PC-9 (cell line): Measurements from ENCODE around the gene AGAP2. TPM values are rescaled to one million over a fixed set of nuclear protein-coding genes. Genes with fewer than 3 reads are reported as not detected.
A peak's percentile ranks its signal among the peaks of the same experiment; 100 is the strongest.

Experiments used
- BruUV-seq: library from RNA; stranded (reverse); fragments of 400-500 nt; replicated peaks from 2 replicates; lab custom pipeline; 2021; lab: Mats Ljungman, UMichigan
- CTCF ChIA-PET: fragments of 300-600 bp; sonication (Branson Sonifier 250); formaldehyde crosslinking; loops from one replicate; lab custom pipeline; 2022; ENCODE audit warnings: antibody characterized with exemption; lab: Charles Lee
- POLR2A ChIA-PET: fragments of 300-600 bp; sonication (Branson Sonifier 250); formaldehyde crosslinking; loops from one replicate; lab custom pipeline; 2022; ENCODE audit warnings: antibody characterized with exemption; ENCODE audit not compliant: unreplicated experiment; lab: Charles Lee
- DNase-seq, 2 experiments: peaks; one replicate each; pipeline versions ENCODE4 v3.0.0 to v3.0.0-alpha.2; 2015 to 2022; ENCODE audit warnings: mixed read lengths in 1 of 2
- H2AFZ ChIP-seq: fragments of 200-600 bp; sonication (generic); 2 replicates; pipeline ENCODE4 v1.8.1; 2017; ENCODE audit warnings: antibody characterized with exemption
- H3F3A ChIP-seq: fragments of 200-600 bp; sonication (generic); 2 replicates; pipeline ENCODE4 v1.8.1; 2017; ENCODE audit warnings: antibody characterized with exemption, mild to moderate bottlenecking, low read depth; ENCODE audit not compliant: insufficient read depth
- H3K27ac ChIP-seq: fragments of 200-600 bp; sonication (generic); 2 replicates; pipeline ENCODE4 v1.6.1; 2016; ENCODE audit warnings: mixed run types
- H3K27me3 ChIP-seq: fragments of 200-600 bp; sonication (generic); 2 replicates; pipeline ENCODE4 v1.6.1; 2016; ENCODE audit warnings: low read depth, mixed run types; ENCODE audit not compliant: insufficient read depth
- H3K36me3 ChIP-seq: fragments of 200-600 bp; sonication (generic); 2 replicates; pipeline ENCODE4 v1.6.1; 2016; ENCODE audit warnings: low read depth, mixed run types
- H3K4me1 ChIP-seq: fragments of 200-600 bp; sonication (generic); replicated peaks from 2 replicates; pipeline ENCODE4 v1.6.1; 2016; ENCODE audit warnings: mixed run types; ENCODE audit not compliant: insufficient read depth
- H3K4me2 ChIP-seq: fragments of 200-600 bp; sonication (generic); 2 replicates; pipeline ENCODE4 v1.6.1; 2017; ENCODE audit warnings: mixed run types
- H3K4me3 ChIP-seq: fragments of 200-600 bp; sonication (generic); 2 replicates; pipeline ENCODE4 v1.6.1; 2016; ENCODE audit warnings: mixed run types
- H3K79me2 ChIP-seq: fragments of 200-600 bp; sonication (generic); 2 replicates; pipeline ENCODE4 v1.6.1; 2017; ENCODE audit warnings: low read depth, mixed run types
- H3K9me2 ChIP-seq: fragments of 200-600 bp; sonication (generic); 2 replicates; pipeline ENCODE4 v1.8.1; 2017; ENCODE audit warnings: mild to moderate bottlenecking; ENCODE audit not compliant: insufficient read depth
- H3K9me3 ChIP-seq: fragments of 200-600 bp; sonication (generic); 2 replicates; pipeline ENCODE4 v1.8.1; 2016; ENCODE audit warnings: low read depth; ENCODE audit not compliant: insufficient read depth
- H4K20me1 ChIP-seq: fragments of 200-600 bp; sonication (generic); 2 replicates; pipeline ENCODE4 v1.8.1; 2017; ENCODE audit not compliant: insufficient read depth
- EZH2 ChIP-seq: fragments of 200-600 bp; sonication (generic); IDR thresholded peaks from 2 replicates; pipeline ENCODE4 v1.8.0; 2017; ENCODE audit warnings: antibody characterized with exemption, low read depth
- intact Hi-C: fragments of 100-400 bp; cut with micrococcal nuclease; formaldehyde crosslinking; loops from one replicate; pipeline ENCODE4 v1.10.0; 2022; ENCODE audit not compliant: unreplicated experiment
- total RNA-seq: library from RNA; stranded (reverse); gene quantifications from 2 replicates; pipeline ENCODE4 v1.2.3, GENCODE V29; 2021
- TF ChIP-seq, protein P1 (sequence below): fragments of 200-600 bp; sonication (generic); conservative IDR thresholded peaks from 2 replicates; pipeline ENCODE4 v1.6.1; 2017; ENCODE audit warnings: mixed run types, antibody characterized with exemption, mild to moderate bottlenecking, moderate library complexity

Gene AGAP2
- total RNA-seq, 1 experiment from 2014 or later: 0.50 TPM

GRCh38 chr12:57693659-57694458 lies 44.7 kb downstream of the AGAP2 start, which contains the start of gene OS9:
TSS of gene OS9 (plus strand) at chr12:57694132. CDS start at chr12:57694162, 30 bp downstream.
- H3K4me1 ChIP-seq: peaks cover 13% of the 10 kb centered on the region
- H3K27ac ChIP-seq: no peak within 1 kb of the TSS
- H4K20me1 ChIP-seq: no peaks in the 10 kb centered on the region
- H3K9me3 ChIP-seq: no peaks in the 10 kb centered on the region
- H3K79me2 ChIP-seq: peaks cover 10% of the 10 kb centered on the region
- no peaks in the 10 kb centered on the region for H3K9me2 ChIP-seq
- DNase-seq: peak; percentile 93 to 98
- peak within 1 kb of the TSS; percentile 94 for H3K4me2 ChIP-seq
- TF ChIP-seq EZH2: no peak
- TF ChIP-seq, protein P1, sequence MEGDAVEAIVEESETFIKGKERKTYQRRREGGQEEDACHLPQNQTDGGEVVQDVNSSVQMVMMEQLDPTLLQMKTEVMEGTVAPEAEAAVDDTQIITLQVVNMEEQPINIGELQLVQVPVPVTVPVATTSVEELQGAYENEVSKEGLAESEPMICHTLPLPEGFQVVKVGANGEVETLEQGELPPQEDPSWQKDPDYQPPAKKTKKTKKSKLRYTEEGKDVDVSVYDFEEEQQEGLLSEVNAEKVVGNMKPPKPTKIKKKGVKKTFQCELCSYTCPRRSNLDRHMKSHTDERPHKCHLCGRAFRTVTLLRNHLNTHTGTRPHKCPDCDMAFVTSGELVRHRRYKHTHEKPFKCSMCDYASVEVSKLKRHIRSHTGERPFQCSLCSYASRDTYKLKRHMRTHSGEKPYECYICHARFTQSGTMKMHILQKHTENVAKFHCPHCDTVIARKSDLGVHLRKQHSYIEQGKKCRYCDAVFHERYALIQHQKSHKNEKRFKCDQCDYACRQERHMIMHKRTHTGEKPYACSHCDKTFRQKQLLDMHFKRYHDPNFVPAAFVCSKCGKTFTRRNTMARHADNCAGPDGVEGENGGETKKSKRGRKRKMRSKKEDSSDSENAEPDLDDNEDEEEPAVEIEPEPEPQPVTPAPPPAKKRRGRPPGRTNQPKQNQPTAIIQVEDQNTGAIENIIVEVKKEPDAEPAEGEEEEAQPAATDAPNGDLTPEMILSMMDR: peak; percentile 73
- intact Hi-C loops: loop anchor here (2.0 to 5.0 kb wide), 3 partner anchors 62 to 231 kb away; partner anchors contain the start of gene B4GALNT1
- BruUV-seq: no TSS peak
- H3K27me3 ChIP-seq: peaks cover 12% of the 10 kb centered on the region; the same call in 1 of the 2 replicates
- H3F3A ChIP-seq: no peaks in the 10 kb centered on the region; the same call in 1 of the 2 replicates
- ChIA-PET CTCF (interaction anchor here (0.6 kb wide), 1 partner anchor 235 kb away, joined by 3 read pairs; no protein-coding TSS in a partner anchor), POLR2A (no interaction called here)
- H3K4me3 ChIP-seq: peak within 1 kb of the TSS; percentile 73
- peak within 1 kb of the TSS; percentile 96 for H2AFZ ChIP-seq
- H3K36me3 ChIP-seq: peaks cover 8% of the 10 kb centered on the region; the same call in 1 of the 2 replicates

DNA sequence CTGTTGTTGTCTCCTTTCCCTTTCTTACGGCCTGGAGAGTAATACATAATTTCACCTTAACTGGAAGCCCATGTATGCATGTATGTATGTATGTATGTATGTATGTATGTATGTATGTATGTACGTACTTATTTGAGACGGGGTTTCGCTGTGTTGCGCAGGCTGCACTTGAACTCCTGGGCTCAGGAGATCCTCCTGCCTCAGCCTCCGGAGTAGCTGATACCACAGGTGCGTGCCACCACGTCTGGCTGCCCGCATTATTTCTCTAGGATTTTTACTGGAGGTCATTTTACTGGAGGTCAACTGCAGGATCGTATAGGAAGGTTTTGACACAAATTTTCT lies 45.3 kb downstream of the AGAP2 start:
- ChIA-PET CTCF (no interaction called here), POLR2A (no interaction called here)
- peaks cover 10% of the 10 kb centered on the region for H3K79me2 ChIP-seq
- peak overlapping the region; percentile 68 for H3K4me2 ChIP-seq
- H3K27ac ChIP-seq: no peak overlapping the region
- H3K36me3 ChIP-seq: peaks cover 8% of the 10 kb centered on the region; the same call in 1 of the 2 replicates
- H3K9me3 ChIP-seq: no peaks in the 10 kb centered on the region
- peaks cover 15% of the 10 kb centered on the region for H3K27me3 ChIP-seq
- no peaks in the 10 kb centered on the region for H3K9me2 ChIP-seq
- peak overlapping the region; percentile 54; the same call in 1 of the 2 replicates for H2AFZ ChIP-seq
- no TSS peak for BruUV-seq
- DNase-seq: no peak
- H3F3A ChIP-seq: no peaks in the 10 kb centered on the region; the same call in 1 of the 2 replicates
- H3K4me1 ChIP-seq: peaks cover 13% of the 10 kb centered on the region
- H4K20me1 ChIP-seq: no peaks in the 10 kb centered on the region
- no peak for TF ChIP-seq EZH2
- TF ChIP-seq, protein P1: no peak
- peak overlapping the region; percentile 27; the same call in 1 of the 2 replicates for H3K4me3 ChIP-seq
- intact Hi-C loops: loop anchor here (2.0 to 5.0 kb wide), 3 partner anchors 61 to 230 kb away; partner anchors contain the start of gene B4GALNT1

- ChIA-PET POLR2A (no interaction called here), CTCF (interaction anchor here (0.9 kb wide), 1 partner anchor 11 kb away, joined by 4 read pairs; no protein-coding TSS in a partner anchor)
- Histone ChIP-seq H3K4me2 (no peak overlapping the region), H3F3A (no peaks in the 10 kb centered on the region; the same call in 1 of the 2 replicates), H3K4me3 (no peak overlapping the region), H2AFZ (no peak overlapping the region), H3K27me3 (peaks cover 23% of the 10 kb centered on the region), H3K36me3 (peaks cover 8% of the 10 kb centered on the region; the same call in 1 of the 2 replicates), H3K9me2 (no peaks in the 10 kb centered on the region), H4K20me1 (no peaks in the 10 kb centered on the region), H3K4me1 (peaks cover 13% of the 10 kb centered on the region), H3K9me3 (no peaks in the 10 kb centered on the region), H3K27ac (no peak overlapping the region), H3K79me2 (peaks cover 10% of the 10 kb centered on the region)
- TF ChIP-seq, protein P1: no peak
- no peak for TF ChIP-seq EZH2
- no TSS peak for BruUV-seq
- intact Hi-C loops: loop anchor here (2.0 to 5.0 kb wide), 3 partner anchors 60 to 230 kb away; partner anchors contain the start of gene B4GALNT1
- no peak for DNase-seq
Observed at GRCh38 chr12:57692500-57692899, 46.0 kb downstream of the AGAP2 start.
